Natural killer cell treated with Interleukin-12 subunit alpha and Interleukin-12 subunit beta and Interleukin-15 and Interleukin-18, amount 100 ng/mL, for 72 hours (primary cell): Measurements from ENCODE around the gene KCNE3. TPM values are rescaled to one million over a fixed set of nuclear protein-coding genes. Genes with fewer than 3 reads are reported as not detected.
"Not testable (repeated sequence)": the region's sequence is repeated elsewhere in the genome, so short reads cannot be mapped to it uniquely, and the experiment has no call there.

Experiments
- ATAC-seq, 2 donors: fragments of 150-1000 bp; cut with Tn5 transposase in 1 of 2; sonication (Bioruptor Pico), chemical (Tn5 transposase) in 1 of 2; 2 replicates each; pipeline ENCODE4 v1.10.0; 2021
- DNase-seq: peaks from one replicate; pipeline ENCODE4 v3.0.0; 2022; ENCODE audit warnings: low spot score
- H3K27ac Mint-ChIP-seq, 2 donors: 1 replicate in 1 of 2; 2 replicates in 1 of 2; pipeline ENCODE4 v1.8.0; 2022; ENCODE audit warnings: mixed read lengths in 2 of 2, mild to moderate bottlenecking in 1 of 2, moderate library complexity in 1 of 2
- H3K27me3 Mint-ChIP-seq, 2 donors: 1 replicate in 1 of 2; 2 replicates in 1 of 2; pipeline ENCODE4 v1.8.0; 2022; ENCODE audit warnings: mixed read lengths in 2 of 2
- H3K36me3 Mint-ChIP-seq: one replicate; pipeline ENCODE4 v1.8.0; 2022; ENCODE audit warnings: mixed read lengths
- H3K4me1 Mint-ChIP-seq, 2 donors: 1 replicate in 1 of 2; 2 replicates in 1 of 2; pipeline ENCODE4 v1.8.0; 2022; ENCODE audit warnings: low read depth in 2 of 2, mixed read lengths in 2 of 2, mild to moderate bottlenecking in 1 of 2
- H3K4me3 Mint-ChIP-seq: one replicate; pipeline ENCODE4 v1.8.0; 2022; ENCODE audit warnings: mixed read lengths
- H3K9me3 Mint-ChIP-seq: 2 replicates; pipeline ENCODE4 v1.8.0; 2022; ENCODE audit warnings: mixed read lengths
- total RNA-seq, 2 donors: library from RNA; stranded (reverse); gene quantifications; one replicate each; pipeline ENCODE4 v1.2.3, GENCODE V29; 2022

The KCNE3 gene
- total RNA-seq, 2 donors from 2014 or later: 0.10 to 0.73 TPM

GRCh38 chr11:74444173-74444826 is 23.0 kb downstream of the KCNE3 start:
- Mint-ChIP-seq H3K27ac (no peak overlapping the region), H3K4me3 (no peak overlapping the region), H3K27me3 (peaks cover 6 to 8% of the 10 kb centered on the region in 2 donors), H3K36me3 (no peaks in the 10 kb centered on the region), H3K9me3 (no peaks in the 10 kb centered on the region), H3K4me1 (no peaks in the 10 kb centered on the region)
- no peak for DNase-seq
- no peak for ATAC-seq

GRCh38 chr11:74443071-74443864 is 24.1 kb downstream of the KCNE3 start:
- ATAC-seq (no peak), DNase-seq (no peak)
- Mint-ChIP-seq H3K36me3 (no peaks in the 10 kb centered on the region), H3K4me1 (no peaks in the 10 kb centered on the region), H3K27ac (no peak overlapping the region), H3K4me3 (no peak overlapping the region), H3K9me3 (no peaks in the 10 kb centered on the region), H3K27me3 (peaks cover 6 to 8% of the 10 kb centered on the region in 2 donors)

- Mint-ChIP-seq H3K27me3 (peaks cover 6 to 8% of the 10 kb centered on the region in 2 donors), H3K27ac (no peak overlapping the region), H3K4me1 (no peaks in the 10 kb centered on the region), H3K36me3 (no peaks in the 10 kb centered on the region), H3K9me3 (no peaks in the 10 kb centered on the region), H3K4me3 (no peak overlapping the region)
- ATAC-seq (no peak), DNase-seq (no peak)
Measured at GRCh38 chr11:74442636-74443035, 24.7 kb downstream of the KCNE3 start.

- Mint-ChIP-seq H3K9me3 (no peaks in the 10 kb centered on the region), H3K36me3 (no peaks in the 10 kb centered on the region), H3K4me1 (no peaks in the 10 kb centered on the region), H3K27me3 (peaks cover 7 to 12% of the 10 kb centered on the region in 2 donors), H3K27ac (no peak overlapping the region), H3K4me3 (no peak overlapping the region)
- DNase-seq (no peak), ATAC-seq (no peak)
Measured at GRCh38 chr11:74438681-74439080, 28.7 kb downstream of the KCNE3 start.

GRCh38 chr11:74437441-74438042 is 29.8 kb downstream of the KCNE3 start:
- DNase-seq: no peak
- Mint-ChIP-seq H3K27me3 (peaks cover 7 to 11% of the 10 kb centered on the region in 2 donors), H3K36me3 (no peaks in the 10 kb centered on the region), H3K27ac (no peak overlapping the region), H3K4me1 (no peaks in the 10 kb centered on the region), H3K4me3 (no peak overlapping the region), H3K9me3 (no peaks in the 10 kb centered on the region)
- no peak for ATAC-seq

GRCh38 chr11:74434528-74434927 is 32.8 kb downstream of the KCNE3 start:
- Mint-ChIP-seq H3K27ac (no peak overlapping the region), H3K36me3 (no peaks in the 10 kb centered on the region), H3K27me3 (peaks cover 7 to 9% of the 10 kb centered on the region in 2 donors), H3K9me3 (no peaks in the 10 kb centered on the region), H3K4me3 (no peak overlapping the region), H3K4me1 (no peaks in the 10 kb centered on the region)
- ATAC-seq: no peak
- no peak for DNase-seq

GRCh38 chr11:74429205-74429604 is 38.1 kb downstream of the KCNE3 start:
- Mint-ChIP-seq H3K4me3 (no peak overlapping the region), H3K27ac (no peak overlapping the region), H3K9me3 (no peaks in the 10 kb centered on the region), H3K36me3 (no peaks in the 10 kb centered on the region), H3K27me3 (peaks cover 0 to 6% of the 10 kb centered on the region in 2 donors), H3K4me1 (no peaks in the 10 kb centered on the region)
- no peak for ATAC-seq
- no peak for DNase-seq

GRCh38 chr11:74427384-74427886 is 39.9 kb downstream of the KCNE3 start:
- Mint-ChIP-seq H3K36me3 (no peaks in the 10 kb centered on the region), H3K4me1 (no peaks in the 10 kb centered on the region)

GRCh38 chr11:74425100-74425499 is 42.2 kb downstream of the KCNE3 start:
- ATAC-seq (no peak), DNase-seq (no peak)
- Mint-ChIP-seq H3K4me1 (no peaks in the 10 kb centered on the region), H3K27me3 (peaks cover 7 to 13% of the 10 kb centered on the region in 2 donors), H3K4me3 (no peak overlapping the region), H3K9me3 (no peaks in the 10 kb centered on the region), H3K36me3 (no peaks in the 10 kb centered on the region), H3K27ac (no peak overlapping the region)

More at GRCh38 chr11:74427384-74427886, 39.9 kb downstream of the KCNE3 start:
- ATAC-seq (no peak), DNase-seq (no peak)
- H3K27ac Mint-ChIP-seq: no peak overlapping the region
- H3K27me3 Mint-ChIP-seq: peaks cover 0 to 3% of the 10 kb centered on the region in 2 donors
- no peak overlapping the region for H3K4me3 Mint-ChIP-seq
- H3K9me3 Mint-ChIP-seq: no peaks in the 10 kb centered on the region

- Mint-ChIP-seq H3K9me3 (no peaks in the 10 kb centered on the region), H3K36me3 (no peaks in the 10 kb centered on the region), H3K27me3 (peaks cover 7 to 11% of the 10 kb centered on the region in 2 donors), H3K4me3 (no peak overlapping the region), H3K27ac (no peak overlapping the region), H3K4me1 (no peaks in the 10 kb centered on the region)
- DNase-seq (no peak), ATAC-seq (no peak)
Measured at GRCh38 chr11:74418509-74418895, 48.8 kb downstream of the KCNE3 start.

- no peaks in the 10 kb centered on the region for H3K4me1 Mint-ChIP-seq
Measured at GRCh38 chr11:74417860-74418508, 49.4 kb downstream of the KCNE3 start.

GRCh38 chr11:74417379-74417804 is 50.0 kb downstream of the KCNE3 start:
- ATAC-seq: no peak
- no peaks in the 10 kb centered on the region for H3K36me3 Mint-ChIP-seq
- no peak overlapping the region for H3K4me3 Mint-ChIP-seq
- H3K27me3 Mint-ChIP-seq: peaks cover 14 to 17% of the 10 kb centered on the region in 2 donors
- H3K4me1 Mint-ChIP-seq: no peaks in the 10 kb centered on the region
- no peak for DNase-seq
- no peak overlapping the region for H3K27ac Mint-ChIP-seq
- no peaks in the 10 kb centered on the region for H3K9me3 Mint-ChIP-seq

More at GRCh38 chr11:74417860-74418508, 49.4 kb downstream of the KCNE3 start:
- H3K27ac Mint-ChIP-seq: no peak overlapping the region
- no peaks in the 10 kb centered on the region for H3K36me3 Mint-ChIP-seq
- ATAC-seq: peak; percentile 31 to 52
- no peak overlapping the region for H3K4me3 Mint-ChIP-seq
- no peaks in the 10 kb centered on the region for H3K9me3 Mint-ChIP-seq
- peaks cover 8 to 13% of the 10 kb centered on the region in 2 donors for H3K27me3 Mint-ChIP-seq
- no peak for DNase-seq

- not testable (repeated sequence) for ATAC-seq, H3K36me3 Mint-ChIP-seq, H3K27ac Mint-ChIP-seq, H3K4me3 Mint-ChIP-seq, H3K4me1 Mint-ChIP-seq, H3K9me3 Mint-ChIP-seq, DNase-seq
- H3K27me3 Mint-ChIP-seq: peaks cover 15 to 18% of the 10 kb centered on the region in 2 donors
Measured at GRCh38 chr11:74416974-74417373, 50.4 kb downstream of the KCNE3 start.
